GM12892 (cell line): ENCODE results near the gene ACOT7.

ENCODE experiments used
- POLR2A ChIP-seq: IDR thresholded peaks from 2 replicates; pipeline ENCODE4 v1.6.1; 2011; ENCODE audit warnings: low read depth, low read length, control low read depth
- POLR2AphosphoS5 ChIP-seq: IDR thresholded peaks from 2 replicates; pipeline ENCODE4 v1.6.1; 2011; ENCODE audit warnings: low read depth, low read length, control low read depth

- TF ChIP-seq POLR2AphosphoS5 (no peak), POLR2A (no peak)
These were observed 41.4 kb downstream of the ACOT7 start for GRCh38 chr1:6352138-6352563.
